Stimulated activated CD8-positive, alpha-beta memory T cell treated with anti-CD3 and anti-CD28 coated beads, Interleukin-7, amount 100 ng/mL, for 48 hours (primary cell): ENCODE results near the gene TRAM2.

Experiments
- DNase-seq, 2 donors: peaks; one replicate each; pipeline ENCODE4 v3.0.0-alpha.2; 2020; ENCODE audit warnings: low read depth in 1 of 2; ENCODE audit errors: extremely low read depth in 1 of 2

TRAM2 gene

GRCh38 chr6:52534363-52534762 is 42.5 kb downstream of the TRAM2 start:
- no peak for DNase-seq

DNA sequence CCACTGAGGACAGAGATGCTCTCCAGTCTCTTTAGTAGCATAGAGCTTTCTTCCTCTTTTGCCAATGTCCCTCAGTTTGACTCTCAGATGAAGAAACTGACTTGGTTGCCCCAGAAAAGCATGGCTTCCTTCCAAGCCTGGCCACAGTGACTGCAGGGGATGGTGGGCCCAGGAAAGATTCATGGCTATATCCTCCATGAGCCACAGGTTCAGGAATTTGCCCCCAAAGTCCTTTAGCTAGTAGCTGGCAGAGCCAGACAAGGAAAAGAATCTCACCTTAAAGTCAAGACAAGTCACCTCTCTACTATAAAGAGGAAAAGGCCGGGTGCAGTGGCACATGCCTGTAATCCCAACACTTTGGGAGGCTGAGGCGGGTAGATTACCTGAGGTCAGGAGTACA is 43.4 kb downstream of the TRAM2 start:
- DNase-seq = no peak

GRCh38 chr6:52532457-52532856 is 44.4 kb downstream of the TRAM2 start:
- DNase-seq = no peak

GRCh38 chr6:52531834-52532233 is 45.0 kb downstream of the TRAM2 start:
- DNase-seq = no peak

DNA sequence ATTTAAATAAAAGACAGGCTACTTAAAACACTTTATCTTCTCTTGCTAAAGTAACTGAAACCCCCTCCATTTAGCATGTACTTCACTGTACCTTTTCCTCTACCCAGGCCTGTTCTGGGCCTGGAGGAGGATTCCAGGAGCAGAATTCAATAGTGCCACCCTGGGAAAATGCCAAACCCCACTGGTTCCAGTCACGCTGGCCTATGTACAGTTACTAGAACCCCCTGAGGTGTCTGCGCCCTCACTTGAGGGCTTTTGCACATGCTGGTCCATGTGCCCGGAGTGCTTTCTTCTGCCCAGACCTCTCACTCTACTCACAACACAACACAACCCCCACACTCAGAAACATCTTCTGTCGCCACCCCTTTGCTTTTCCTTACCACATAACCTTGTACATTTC is 45.5 kb downstream of the TRAM2 start:
- DNase-seq = no peak

- DNase-seq = no peak
These were observed 46.5 kb downstream of the TRAM2 start for GRCh38 chr6:52530351-52530750.

DNA sequence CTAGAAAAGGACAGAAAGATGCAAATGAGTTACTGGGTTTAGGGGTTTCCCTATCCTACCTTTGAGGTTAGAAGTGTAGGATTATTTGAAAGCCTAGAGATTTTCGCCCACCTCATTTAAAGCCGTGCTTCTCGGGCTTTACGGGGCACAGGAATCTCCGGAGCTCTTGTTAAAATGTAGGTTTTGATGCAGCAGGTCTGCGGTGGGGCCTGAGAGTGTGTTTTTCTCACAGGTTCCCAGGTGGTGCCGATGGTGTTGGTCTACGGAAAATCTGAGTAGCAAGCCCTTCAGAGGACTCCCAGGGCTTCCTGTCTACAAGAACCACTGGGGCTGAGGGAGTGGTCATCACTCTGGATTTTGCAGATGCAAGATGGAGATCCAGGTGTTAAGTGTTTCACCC is 47.5 kb downstream of the TRAM2 start:
- no peak for DNase-seq

DNA sequence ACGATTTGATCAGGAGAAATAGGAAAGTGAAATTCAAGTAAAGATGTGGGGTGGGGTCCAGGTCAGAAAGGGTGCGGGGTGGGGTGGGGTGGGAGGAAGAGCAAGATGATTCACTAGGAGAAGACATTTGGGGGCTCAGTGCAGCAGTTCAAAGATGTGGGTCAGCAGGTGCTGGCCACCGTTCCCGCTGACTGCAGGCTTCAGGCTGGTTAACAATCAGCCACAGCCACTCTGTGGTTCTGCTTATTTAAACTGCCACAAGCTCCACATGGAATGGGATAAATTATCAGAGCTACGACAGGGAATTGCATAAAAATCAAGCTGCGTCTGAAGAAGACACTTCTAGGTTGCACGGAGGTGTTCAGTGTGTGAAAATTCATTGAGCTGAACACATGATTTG is 49.4 kb downstream of the TRAM2 start:
- DNase-seq = no peak

- DNase-seq = no peak
These were observed 50.2 kb downstream of the TRAM2 start for GRCh38 chr6:52526634-52527033.

GRCh38 chr6:52524918-52525317 is 51.9 kb downstream of the TRAM2 start:
- DNase-seq = no peak

DNA sequence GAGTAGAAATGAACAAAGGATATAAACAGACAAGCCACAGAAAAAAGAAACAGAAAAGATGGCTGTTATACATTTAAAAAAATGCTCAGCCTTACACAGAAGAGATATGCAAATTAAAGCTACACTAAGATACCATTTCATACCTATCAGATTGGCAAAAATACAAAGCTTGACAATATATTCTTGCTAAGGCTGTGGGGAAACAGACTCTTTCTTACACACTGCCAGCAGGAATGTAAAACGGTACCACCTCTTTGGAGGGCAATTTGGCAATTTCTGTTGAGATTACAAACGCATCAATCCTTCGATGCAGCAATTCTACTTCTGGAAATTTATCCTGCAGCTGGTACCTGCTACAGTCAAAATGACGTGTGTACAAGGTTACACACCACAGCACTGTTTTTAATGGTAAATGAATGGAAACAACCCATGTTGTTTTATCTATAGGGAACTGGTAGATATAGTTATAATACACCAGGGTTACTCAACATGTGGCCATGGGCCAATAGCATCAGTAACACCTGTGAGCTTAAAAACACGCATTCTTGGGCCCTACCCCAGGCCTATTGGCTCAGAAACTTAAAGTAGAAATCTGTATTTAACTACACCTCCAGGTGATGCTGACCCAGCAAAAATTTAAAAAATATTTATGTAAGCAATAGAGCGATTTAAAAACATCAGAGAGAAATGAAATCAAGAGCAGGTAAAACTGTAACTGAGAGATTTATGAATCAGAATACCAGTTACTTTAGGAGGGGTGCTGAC is 53.3 kb downstream of the TRAM2 start:
- no peak for DNase-seq

GRCh38 chr6:52522655-52523054 is 54.2 kb downstream of the TRAM2 start:
- DNase-seq = no peak

GRCh38 chr6:52522151-52522626 is 54.7 kb downstream of the TRAM2 start:
- DNase-seq = no peak

DNA sequence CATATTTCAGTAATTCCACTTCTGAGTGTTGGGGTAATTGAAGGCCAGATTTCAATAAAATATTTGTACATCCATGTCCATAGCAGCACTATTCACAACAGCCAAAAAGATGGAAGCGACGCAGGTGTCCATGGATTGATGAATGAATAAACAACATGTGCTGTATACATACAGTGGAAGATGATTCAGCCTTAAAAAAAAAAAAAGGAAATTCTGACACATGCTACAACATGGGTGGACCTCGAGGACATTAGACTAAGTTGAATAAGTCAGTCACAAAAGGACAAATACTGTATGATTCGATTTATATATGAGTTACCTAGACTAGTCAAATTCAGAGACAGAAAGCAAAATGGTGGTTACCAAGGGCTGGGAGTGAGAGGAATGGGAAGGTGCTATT is 57.2 kb downstream of the TRAM2 start:
- no peak for DNase-seq

DNA sequence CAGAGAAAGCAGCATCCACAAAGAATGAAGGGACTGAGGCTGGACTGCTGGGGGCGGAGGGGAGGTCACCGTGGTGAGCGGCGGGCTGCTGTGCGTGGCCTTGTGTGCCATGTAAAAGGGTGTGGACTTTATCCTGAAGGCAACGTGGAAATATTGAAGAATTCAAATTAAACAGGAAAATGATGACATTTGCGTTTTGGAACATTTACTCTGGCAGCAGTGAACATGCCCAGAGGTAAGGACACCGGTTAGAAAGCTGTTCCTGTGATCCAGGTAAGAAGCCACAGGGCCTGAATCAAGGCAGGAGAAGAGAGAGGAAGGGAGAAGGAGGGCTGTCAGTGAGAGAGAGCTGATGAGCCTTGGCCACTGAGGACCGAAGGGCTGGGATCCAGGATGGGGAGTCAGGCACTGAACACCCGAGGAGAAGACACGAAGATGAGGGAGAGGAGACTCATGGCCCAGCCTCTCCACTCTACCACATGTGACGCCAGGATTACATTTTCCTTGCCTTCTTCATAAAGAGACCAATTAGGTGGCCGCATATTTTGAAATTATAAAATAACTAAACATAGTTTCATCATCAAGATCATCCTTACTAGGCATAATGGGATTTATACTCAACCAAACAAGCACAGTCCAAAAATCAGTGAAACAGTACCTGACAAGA is 58.4 kb downstream of the TRAM2 start:
- DNase-seq = no peak

DNA sequence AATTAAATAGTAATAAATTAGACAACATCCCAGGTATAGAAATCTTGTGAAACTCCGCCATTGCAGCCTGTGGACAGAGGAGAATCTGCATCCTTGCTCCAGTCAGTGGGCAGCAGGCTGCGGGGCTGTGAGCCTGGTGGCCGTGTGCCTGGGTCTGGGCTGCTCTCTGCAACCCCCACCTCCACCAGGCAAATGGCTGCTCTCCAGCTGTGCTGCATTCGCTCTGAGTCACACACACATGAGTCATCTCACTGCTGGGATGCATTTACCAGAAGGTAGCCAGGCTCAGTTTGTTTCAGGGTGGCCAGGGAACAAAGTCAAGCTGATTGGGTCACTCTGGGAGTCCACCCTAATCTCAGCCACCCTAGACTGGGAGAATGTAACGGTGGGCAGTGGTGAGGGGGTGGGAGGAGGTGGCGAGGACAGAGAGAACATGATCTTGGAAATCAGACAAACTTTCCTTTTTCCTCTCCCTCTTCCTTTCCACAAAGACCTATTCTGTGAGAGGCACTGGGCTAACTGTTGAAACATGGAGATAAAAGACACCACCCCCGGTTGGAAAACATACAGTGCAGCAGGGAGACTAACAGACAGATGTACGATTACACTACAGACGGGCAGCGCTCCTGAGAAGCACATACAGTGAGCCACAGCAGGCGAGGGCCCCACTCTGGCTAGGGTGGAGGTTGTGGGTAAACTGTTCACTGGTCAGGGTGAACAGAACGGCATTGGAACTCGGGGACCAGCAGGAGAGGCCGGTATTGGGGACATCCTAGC is 59.2 kb downstream of the TRAM2 start:
- peak in 1 of 2 donors; percentile 47 for DNase-seq

DNA sequence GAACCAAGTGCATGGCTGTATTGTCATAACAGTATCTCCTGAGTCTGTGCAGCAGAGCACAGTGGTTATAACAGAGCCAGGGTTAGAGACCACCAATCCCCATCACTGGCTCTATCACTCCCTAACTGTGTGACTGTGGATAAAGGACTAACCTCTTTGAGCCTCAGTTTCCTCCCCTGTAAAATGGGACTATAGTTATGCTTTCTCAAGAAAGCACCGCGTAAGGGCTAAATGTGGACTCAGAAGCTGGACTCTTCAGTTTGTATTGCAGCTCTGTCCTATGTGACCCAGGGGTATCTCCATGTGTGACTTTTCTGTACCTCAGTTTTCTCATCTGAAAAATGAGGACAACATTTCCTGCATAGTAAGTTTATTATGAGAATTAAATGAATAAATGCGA is 59.9 kb downstream of the TRAM2 start:
- DNase-seq = no peak

GRCh38 chr6:52516269-52516668 is 60.6 kb downstream of the TRAM2 start:
- DNase-seq = no peak

DNA sequence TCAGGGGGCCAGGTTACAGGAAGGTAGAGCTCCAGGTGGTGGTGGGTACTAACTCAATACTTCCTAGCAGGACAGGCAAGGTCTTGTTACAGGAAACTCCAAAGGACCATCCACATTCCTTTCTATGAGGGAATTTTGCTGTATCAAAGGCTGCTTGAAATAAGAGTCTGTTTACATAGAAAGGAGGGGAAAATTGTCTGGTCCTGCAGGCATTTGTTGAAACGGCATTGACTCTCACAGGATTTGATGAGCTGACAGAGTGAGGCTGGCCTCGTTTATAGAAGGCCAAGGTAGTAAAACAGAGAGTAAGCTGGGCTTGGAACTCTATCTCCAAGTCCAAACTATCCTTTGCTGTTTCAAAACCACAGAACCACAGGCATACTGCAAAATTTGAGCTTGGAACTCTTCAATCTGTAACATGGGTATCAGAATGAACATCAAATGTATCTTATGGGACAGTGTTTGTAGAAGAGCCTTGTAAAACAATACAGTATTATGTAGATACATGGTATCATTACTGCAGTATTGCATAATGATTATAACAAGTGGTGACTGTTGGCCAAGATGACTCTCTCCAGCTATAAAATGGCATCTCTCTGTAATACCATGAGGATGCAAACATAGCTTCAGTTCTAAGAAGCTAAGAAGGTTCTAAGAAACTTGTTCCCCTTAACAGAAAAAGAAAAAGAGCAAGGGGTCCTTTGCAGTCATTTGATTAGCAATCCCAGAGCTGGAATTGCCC is 61.5 kb downstream of the TRAM2 start:
- DNase-seq = no peak

DNA sequence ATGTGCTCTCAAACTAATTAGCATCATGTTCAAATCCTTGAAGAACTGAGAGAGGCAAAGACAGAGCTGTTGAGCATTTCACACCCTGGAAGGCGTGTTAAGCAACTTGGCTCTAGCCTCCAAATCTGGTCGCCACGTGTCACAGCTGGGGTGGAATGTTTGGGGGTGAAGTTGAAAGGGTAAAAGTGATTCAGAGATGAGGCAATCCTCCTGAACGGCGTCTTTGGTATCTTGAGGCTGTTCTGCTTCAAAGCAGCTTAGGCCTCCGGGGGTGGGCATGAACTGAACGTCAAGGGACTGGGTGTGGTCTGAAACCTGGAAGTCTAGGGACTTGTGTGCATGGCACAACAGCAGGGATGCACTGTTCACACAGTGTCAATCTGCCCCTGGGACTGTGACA is 62.3 kb downstream of the TRAM2 start:
- DNase-seq = peak in 1 of 2 donors; percentile 21

DNA sequence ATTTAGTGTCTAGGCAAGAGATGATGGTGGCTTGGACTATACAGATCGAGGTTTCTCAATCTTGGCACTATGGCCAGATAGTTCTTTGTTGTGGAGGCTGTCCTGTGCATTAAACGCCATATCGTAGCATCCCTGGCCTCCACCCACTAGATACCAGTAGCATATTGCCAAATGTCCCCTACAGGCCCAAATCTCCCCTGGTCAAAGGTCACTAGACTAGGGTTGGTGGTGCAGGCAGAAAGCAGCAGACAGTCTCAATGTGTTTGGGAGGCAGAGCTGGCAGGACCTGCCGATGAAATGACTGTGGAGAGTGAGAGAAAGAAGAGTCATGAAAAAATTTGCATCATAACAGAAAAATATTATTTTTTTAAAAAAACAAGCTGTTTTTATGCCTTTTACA is 63.0 kb downstream of the TRAM2 start:
- DNase-seq = no peak
